HepG2 (cell line): Measurements from ENCODE around the gene TUBE1. TPM values are rescaled to one million over a fixed set of nuclear protein-coding genes. Genes with fewer than 3 reads are reported as not detected.
A peak's percentile ranks its signal among the peaks of the same experiment; 100 is the strongest.

Experiments used
- CHD2 ChIP-seq: IDR thresholded peaks from 2 replicates; pipeline ENCODE4 v1.6.1; 2011; ENCODE audit warnings: low read depth, low read length, improper control_type of control experiment
- ESRRA ChIP-seq: sonication (generic); formaldehyde crosslinking; IDR thresholded peaks from 2 replicates; pipeline ENCODE4 v1.5.1; 2020; ENCODE audit warnings: mild to moderate bottlenecking, low read depth, missing genetic modification reagents
- EZH2 ChIP-seq: conservative IDR thresholded peaks from 2 replicates; pipeline ENCODE4 v1.6.1; 2012; ENCODE audit warnings: mild to moderate bottlenecking, low read depth, low read length, moderate library complexity
- GATAD2A ChIP-seq: IDR thresholded peaks from 2 replicates; pipeline ENCODE4 v1.6.1; 2016
- HNRNPL ChIP-seq: fragments of 200-400 bp; formaldehyde crosslinking; IDR thresholded peaks from 2 replicates; pipeline ENCODE4 v1.6.1; 2017; ENCODE audit warnings: mild to moderate bottlenecking, low read depth, low read length
- JDP2 ChIP-seq: sonication (generic); formaldehyde crosslinking; IDR thresholded peaks from 2 replicates; pipeline ENCODE4 v1.8.1; 2022; ENCODE audit warnings: missing genetic modification reagents, borderline replicate concordance
- JUNB ChIP-seq: sonication (generic); formaldehyde crosslinking; IDR thresholded peaks from 2 replicates; pipeline ENCODE4 v1.8.0; 2022; ENCODE audit warnings: missing genetic modification reagents, mild to moderate bottlenecking, borderline replicate concordance
- KDM2A ChIP-seq: sonication (generic); formaldehyde crosslinking; IDR thresholded peaks from 2 replicates; pipeline ENCODE4 v1.4.0; 2020; ENCODE audit warnings: low read depth, missing genetic modification reagents, borderline replicate concordance
- MAFF ChIP-seq: IDR thresholded peaks from 2 replicates; pipeline ENCODE4 v1.6.1; 2011; ENCODE audit warnings: low read depth, low read length, improper control_type of control experiment
- MAX ChIP-seq: IDR thresholded peaks from 2 replicates; pipeline ENCODE4 v1.6.1; 2012; ENCODE audit warnings: inconsistent platforms
- TEAD2 ChIP-seq: sonication (generic); formaldehyde crosslinking; IDR thresholded peaks from 2 replicates; pipeline ENCODE4 v1.9.0; 2021; ENCODE audit warnings: missing genetic modification reagents
- ZEB1 ChIP-seq: IDR thresholded peaks from 2 replicates; pipeline ENCODE4 v1.6.1; 2012; ENCODE audit warnings: mild to moderate bottlenecking, low read depth, inconsistent platforms; ENCODE audit not compliant: insufficient replicate concordance
- ZFP36L1 ChIP-seq: sonication (generic); formaldehyde crosslinking; IDR thresholded peaks from 2 replicates; pipeline ENCODE4 v1.8.0; 2022; ENCODE audit warnings: mild to moderate bottlenecking, missing genetic modification reagents, moderate library complexity
- ZNF12 ChIP-seq: sonication (generic); formaldehyde crosslinking; IDR thresholded peaks from 2 replicates; pipeline ENCODE4 v1.5.0; 2020; ENCODE audit warnings: missing genetic modification reagents
- ZNF256 ChIP-seq: sonication (generic); formaldehyde crosslinking; conservative IDR thresholded peaks from 2 replicates; pipeline ENCODE4 v1.4.0; 2020; ENCODE audit warnings: missing genetic modification reagents
- ZNF274 ChIP-seq: sonication (generic); formaldehyde crosslinking; IDR thresholded peaks from 2 replicates; pipeline ENCODE4 v1.5.1; 2020; ENCODE audit warnings: mild to moderate bottlenecking, missing genetic modification reagents
- ZNF44 ChIP-seq: sonication (generic); formaldehyde crosslinking; IDR thresholded peaks from 2 replicates; pipeline ENCODE4 v1.5.1; 2020; ENCODE audit warnings: mild to moderate bottlenecking, missing genetic modification reagents
- ZNF468 ChIP-seq: sonication (generic); formaldehyde crosslinking; IDR thresholded peaks from 2 replicates; pipeline ENCODE4 v1.8.0; 2022; ENCODE audit warnings: mild to moderate bottlenecking, moderate library complexity, missing genetic modification reagents
- ZNF569 ChIP-seq: sonication (generic); formaldehyde crosslinking; IDR thresholded peaks from 2 replicates; pipeline ENCODE4 v1.5.0; 2020; ENCODE audit warnings: mild to moderate bottlenecking, missing genetic modification reagents, moderate library complexity, borderline replicate concordance
- ZNF83 ChIP-seq: sonication (generic); formaldehyde crosslinking; IDR thresholded peaks from 2 replicates; pipeline ENCODE4 v1.4.0; 2020; ENCODE audit warnings: missing genetic modification reagents, mild to moderate bottlenecking, borderline replicate concordance
- polyA plus RNA-seq, 8 experiments: library from polyadenylated mRNA; depleted of rRNA in 3 of 8; stranded (reverse) in 7 of 8; unstranded in 1 of 8; fragments of >200 nt; fragmentation: Illumina TruSeq in 4 of 8; extraction: Trizol in 4 of 8; gene quantifications; 2 replicates each; pipeline versions ENCODE4 v1.2.1 to v1.2.3, GENCODE V29; 2011 to 2016; ENCODE audit warnings: low read depth in 4 of 8, missing spikeins in 1 of 8, mixed read lengths in 1 of 8; ENCODE audit not compliant: insufficient read depth in 1 of 8
- total RNA-seq, 5 experiments: library from RNA; depleted of rRNA; stranded (reverse); fragments of >200 nt; fragmentation: Illumina TruSeq; extraction: Trizol; gene quantifications; 2 replicates each; pipeline ENCODE4 v1.2.3, GENCODE V29; 2016; ENCODE audit warnings: low read depth in 1 of 5
- TF ChIP-seq, protein P1 (sequence below), 2 experiments: sonication (generic) in 1 of 2; formaldehyde crosslinking in 1 of 2; IDR thresholded peaks; 2 replicates each; pipeline versions ENCODE4 v1.4.0 to v1.6.1; 2016 to 2020; ENCODE audit warnings: borderline replicate concordance in 1 of 2, low read depth in 1 of 2, mild to moderate bottlenecking in 1 of 2, missing genetic modification reagents in 1 of 2
- TF ChIP-seq, protein P2 (sequence below): sonication (generic); formaldehyde crosslinking; IDR thresholded peaks from 2 replicates; pipeline ENCODE4 v1.5.0; 2020; ENCODE audit warnings: mild to moderate bottlenecking, missing genetic modification reagents, borderline replicate concordance

TUBE1 gene
- total and polyA plus RNA-seq, 2 of the 13 experiments (the other 11 are each of a cell fraction or from before 2014, with no cell fraction given): 17.3 to 22.6 TPM

DNA sequence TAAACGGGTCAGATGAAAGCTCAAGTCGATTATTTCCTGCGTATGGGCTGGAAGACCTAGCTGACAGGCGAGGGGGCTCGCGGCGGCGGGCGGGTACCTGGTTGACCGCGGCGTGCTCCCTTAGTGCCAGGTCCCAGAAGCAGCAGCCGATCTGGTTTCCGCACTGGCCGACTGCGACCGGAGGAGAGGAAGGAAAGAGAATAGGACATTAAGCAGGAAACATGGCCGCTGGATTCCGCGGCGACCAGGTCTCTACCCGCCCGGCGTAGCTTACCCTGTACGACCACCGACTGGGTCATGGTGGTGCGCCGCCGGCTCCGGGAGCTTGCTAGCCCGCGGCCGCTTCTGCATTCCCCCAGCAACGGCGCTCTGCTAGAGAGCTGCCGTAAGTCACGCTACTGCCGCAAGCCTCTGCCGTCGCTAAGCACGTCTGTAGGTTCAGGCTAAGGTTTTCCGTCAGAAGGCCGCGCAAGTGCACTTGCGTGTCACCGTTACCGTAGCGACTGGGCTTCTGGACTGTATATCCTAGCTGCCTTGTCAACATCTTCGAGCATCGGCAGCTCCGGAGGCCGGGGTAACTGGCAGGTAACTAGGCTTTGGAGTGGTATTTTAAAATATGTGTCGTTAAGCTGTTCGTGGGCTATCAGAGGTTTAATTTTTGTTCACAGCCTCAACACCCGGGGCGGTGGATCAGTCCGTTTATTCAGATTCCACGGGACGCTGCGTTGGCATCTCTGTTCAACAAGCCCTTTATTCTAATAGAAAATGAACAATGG, at the start of gene TUBE1, which contains the start of gene FAM229B (continued):
- TF ChIP-seq, protein P1, sequence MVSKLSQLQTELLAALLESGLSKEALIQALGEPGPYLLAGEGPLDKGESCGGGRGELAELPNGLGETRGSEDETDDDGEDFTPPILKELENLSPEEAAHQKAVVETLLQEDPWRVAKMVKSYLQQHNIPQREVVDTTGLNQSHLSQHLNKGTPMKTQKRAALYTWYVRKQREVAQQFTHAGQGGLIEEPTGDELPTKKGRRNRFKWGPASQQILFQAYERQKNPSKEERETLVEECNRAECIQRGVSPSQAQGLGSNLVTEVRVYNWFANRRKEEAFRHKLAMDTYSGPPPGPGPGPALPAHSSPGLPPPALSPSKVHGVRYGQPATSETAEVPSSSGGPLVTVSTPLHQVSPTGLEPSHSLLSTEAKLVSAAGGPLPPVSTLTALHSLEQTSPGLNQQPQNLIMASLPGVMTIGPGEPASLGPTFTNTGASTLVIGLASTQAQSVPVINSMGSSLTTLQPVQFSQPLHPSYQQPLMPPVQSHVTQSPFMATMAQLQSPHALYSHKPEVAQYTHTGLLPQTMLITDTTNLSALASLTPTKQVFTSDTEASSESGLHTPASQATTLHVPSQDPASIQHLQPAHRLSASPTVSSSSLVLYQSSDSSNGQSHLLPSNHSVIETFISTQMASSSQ (IDR thresholded peaks at IDR 0.05; ENCODE audit: low read depth): no peak
- TF ChIP-seq, protein P1 (CRISPR knock-in tag; IDR thresholded peaks at IDR 0.05; ENCODE audit: borderline replicate concordance): peak; percentile 27; the same call in 1 of the 2 replicates
- TF ChIP-seq CHD2: no peak
- peak; percentile 13; the same call in 1 of the 2 replicates for TF ChIP-seq ESRRA (CRISPR knock-in tag)
- TF ChIP-seq ZNF274 (CRISPR knock-in tag): peak; percentile 81
- peak; percentile 67; the same call in 1 of the 2 replicates for TF ChIP-seq ZNF569 (CRISPR knock-in tag)
- no peak for TF ChIP-seq EZH2
- TF ChIP-seq MAX: peak; percentile 70
- no peak for TF ChIP-seq ZNF12 (CRISPR knock-in tag)
- TF ChIP-seq TEAD2 (CRISPR knock-in tag): no peak
- TF ChIP-seq ZFP36L1 (CRISPR knock-in tag): no peak
- no peak for TF ChIP-seq ZNF468 (CRISPR knock-in tag)
- no peak for TF ChIP-seq ZNF83 (CRISPR knock-in tag)
- TF ChIP-seq JUNB (CRISPR knock-in tag): no peak
- no peak; the same call in 1 of the 2 replicates for TF ChIP-seq GATAD2A (CRISPR knock-in tag)
- no peak for TF ChIP-seq ZEB1
- TF ChIP-seq JDP2: no peak; the same call in 1 of the 2 replicates
- no peak for TF ChIP-seq HNRNPL
- 0 out of 2 replicates have a peak, but pooled peaks have one; percentile 12 for TF ChIP-seq MAFF
- TF ChIP-seq, protein P2, sequence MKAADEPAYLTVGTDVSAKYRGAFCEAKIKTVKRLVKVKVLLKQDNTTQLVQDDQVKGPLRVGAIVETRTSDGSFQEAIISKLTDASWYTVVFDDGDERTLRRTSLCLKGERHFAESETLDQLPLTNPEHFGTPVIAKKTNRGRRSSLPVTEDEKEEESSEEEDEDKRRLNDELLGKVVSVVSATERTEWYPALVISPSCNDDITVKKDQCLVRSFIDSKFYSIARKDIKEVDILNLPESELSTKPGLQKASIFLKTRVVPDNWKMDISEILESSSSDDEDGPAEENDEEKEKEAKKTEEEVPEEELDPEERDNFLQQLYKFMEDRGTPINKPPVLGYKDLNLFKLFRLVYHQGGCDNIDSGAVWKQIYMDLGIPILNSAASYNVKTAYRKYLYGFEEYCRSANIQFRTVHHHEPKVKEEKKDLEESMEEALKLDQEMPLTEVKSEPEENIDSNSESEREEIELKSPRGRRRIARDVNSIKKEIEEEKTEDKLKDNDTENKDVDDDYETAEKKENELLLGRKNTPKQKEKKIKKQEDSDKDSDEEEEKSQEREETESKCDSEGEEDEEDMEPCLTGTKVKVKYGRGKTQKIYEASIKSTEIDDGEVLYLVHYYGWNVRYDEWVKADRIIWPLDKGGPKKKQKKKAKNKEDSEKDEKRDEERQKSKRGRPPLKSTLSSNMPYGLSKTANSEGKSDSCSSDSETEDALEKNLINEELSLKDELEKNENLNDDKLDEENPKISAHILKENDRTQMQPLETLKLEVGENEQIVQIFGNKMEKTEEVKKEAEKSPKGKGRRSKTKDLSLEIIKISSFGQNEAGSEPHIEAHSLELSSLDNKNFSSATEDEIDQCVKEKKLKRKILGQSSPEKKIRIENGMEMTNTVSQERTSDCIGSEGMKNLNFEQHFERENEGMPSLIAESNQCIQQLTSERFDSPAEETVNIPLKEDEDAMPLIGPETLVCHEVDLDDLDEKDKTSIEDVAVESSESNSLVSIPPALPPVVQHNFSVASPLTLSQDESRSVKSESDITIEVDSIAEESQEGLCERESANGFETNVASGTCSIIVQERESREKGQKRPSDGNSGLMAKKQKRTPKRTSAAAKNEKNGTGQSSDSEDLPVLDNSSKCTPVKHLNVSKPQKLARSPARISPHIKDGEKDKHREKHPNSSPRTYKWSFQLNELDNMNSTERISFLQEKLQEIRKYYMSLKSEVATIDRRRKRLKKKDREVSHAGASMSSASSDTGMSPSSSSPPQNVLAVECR: peak; percentile 93
- no peak; the same call in 1 of the 2 replicates for TF ChIP-seq ZNF256 (CRISPR knock-in tag)
- TF ChIP-seq ZNF44 (CRISPR knock-in tag): peak; percentile 91
- TF ChIP-seq KDM2A: peak; percentile 85
